MCF 10A (cell line): ENCODE data around the gene SNX2. TPM values are rescaled to one million over a fixed set of nuclear protein-coding genes. Genes with fewer than 3 reads are reported as not detected.

Experiments used
- BruUV-seq: library from RNA; stranded (reverse); fragments of 400-500 nt; replicated peaks from 2 replicates; lab custom pipeline; 2021; lab: Mats Ljungman, UMichigan
- CTCF ChIA-PET: fragments of 300-600 bp; sonication (Branson Sonifier 250); formaldehyde crosslinking; extraction: SDS; loops from one replicate; lab custom pipeline; 2021; ENCODE audit warnings: antibody characterized with exemption, inconsistent platforms; lab: Yijun Ruan, JAX
- POLR2A ChIA-PET: fragments of 300-600, 350-650 bp; sonication (Branson Sonifier 250); formaldehyde crosslinking; extraction: SDS; loops from one replicate; lab custom pipeline; 2020; ENCODE audit warnings: antibody characterized with exemption, inconsistent platforms; lab: Yijun Ruan, JAX
- DNase-seq: peaks from one replicate; pipeline ENCODE4 v3.0.0-alpha.2; 2018; ENCODE audit not compliant: unreplicated experiment
- H3K27ac Mint-ChIP-seq: one replicate; pipeline ENCODE4 v1.8.0; 2022; ENCODE audit warnings: mild to moderate bottlenecking, low read depth, mixed read lengths; ENCODE audit not compliant: unreplicated experiment
- H3K27me3 Mint-ChIP-seq: one replicate; pipeline ENCODE4 v1.8.0; 2022; ENCODE audit warnings: mixed read lengths; ENCODE audit not compliant: insufficient read depth, unreplicated experiment
- H3K36me3 Mint-ChIP-seq: one replicate; pipeline ENCODE4 v1.8.0; 2022; ENCODE audit warnings: mild to moderate bottlenecking, moderate library complexity, mixed read lengths; ENCODE audit not compliant: insufficient read depth, unreplicated experiment
- H3K4me1 Mint-ChIP-seq: one replicate; pipeline ENCODE4 v1.8.0; 2022; ENCODE audit warnings: mixed read lengths; ENCODE audit not compliant: insufficient read depth, unreplicated experiment
- H3K4me3 Mint-ChIP-seq: one replicate; pipeline ENCODE4 v1.8.0; 2022; ENCODE audit warnings: mild to moderate bottlenecking, moderate library complexity, mixed read lengths; ENCODE audit not compliant: unreplicated experiment
- H3K9me3 Mint-ChIP-seq: one replicate; pipeline ENCODE4 v1.8.0; 2022; ENCODE audit warnings: mixed read lengths; ENCODE audit not compliant: unreplicated experiment
- CTCF ChIP-seq: fragments of 200-600 bp; IDR thresholded peaks from one replicate; pipeline ENCODE4 v1.8.0; 2022; ENCODE audit warnings: antibody characterized with exemption, mild to moderate bottlenecking; ENCODE audit not compliant: unreplicated experiment
- intact Hi-C: fragments of 100-400 bp; cut with micrococcal nuclease; formaldehyde crosslinking; loops from 2 replicates; pipeline ENCODE4 v1.14.1; 2022
- total RNA-seq: library from RNA; stranded (reverse); gene quantifications from 2 replicates; pipeline ENCODE4 v1.2.3, GENCODE V29; 2022

Gene SNX2
- total RNA-seq, 1 experiment from 2014 or later = 120 TPM

DNA sequence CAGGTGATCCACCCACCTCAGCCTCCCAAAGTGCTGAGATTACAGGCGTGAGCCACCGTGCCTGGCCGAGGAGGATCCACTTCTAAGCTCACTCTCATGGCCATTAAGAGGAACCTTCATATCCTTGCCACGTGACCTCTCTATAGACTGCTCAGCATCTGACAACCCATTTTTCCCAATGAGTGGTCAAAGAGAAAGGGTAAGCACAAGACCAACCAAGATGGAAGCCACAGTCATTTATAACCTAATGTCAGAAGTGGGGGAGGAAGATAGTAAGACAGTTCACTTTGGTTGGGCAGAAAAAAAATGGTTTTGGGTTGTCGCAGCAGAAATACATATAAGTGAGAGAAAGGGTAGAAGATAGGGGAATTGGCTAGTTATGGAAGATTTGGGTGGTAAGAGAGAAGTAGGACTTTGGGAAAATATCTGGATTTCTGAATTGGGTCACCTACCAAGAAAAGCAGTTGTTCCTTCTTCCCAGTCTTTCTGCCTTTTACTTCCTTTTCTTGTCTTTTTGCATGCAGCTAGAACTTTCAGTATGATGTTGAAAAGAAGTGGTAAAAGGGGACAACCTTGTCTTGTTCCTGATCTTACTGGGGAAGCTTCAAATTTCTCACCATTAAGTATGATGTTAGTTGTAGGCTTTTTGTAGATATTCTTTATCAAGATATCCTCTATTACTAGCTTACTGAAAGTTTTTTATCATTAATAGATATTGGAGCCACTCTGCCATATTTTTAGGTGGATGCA lies 15.6 kb downstream of the SNX2 start:
- POLR2A ChIA-PET = interaction anchor here (0.9 to 1.2 kb wide), 2 partner anchors 10 to 15 kb away, joined by 3 to 7 read pairs; no protein-coding TSS in a partner anchor
- no TSS peak for BruUV-seq
- H3K27ac Mint-ChIP-seq = no peak overlapping the region
- no peak overlapping the region for H3K4me3 Mint-ChIP-seq
- peaks cover 32% of the 10 kb centered on the region for H3K36me3 Mint-ChIP-seq
- no peak for TF ChIP-seq CTCF
- intact Hi-C loops = no loop called here
- DNase-seq = no peak
- H3K9me3 Mint-ChIP-seq = peaks cover 21% of the 10 kb centered on the region
- peaks cover 4% of the 10 kb centered on the region for H3K4me1 Mint-ChIP-seq
- H3K27me3 Mint-ChIP-seq = no peaks in the 10 kb centered on the region
- CTCF ChIA-PET = interaction anchor here (0.6 to 1.8 kb wide), 5 partner anchors 11 to 595 kb away, joined by 3 to 4 read pairs (median 3); no protein-coding TSS in a partner anchor

DNA sequence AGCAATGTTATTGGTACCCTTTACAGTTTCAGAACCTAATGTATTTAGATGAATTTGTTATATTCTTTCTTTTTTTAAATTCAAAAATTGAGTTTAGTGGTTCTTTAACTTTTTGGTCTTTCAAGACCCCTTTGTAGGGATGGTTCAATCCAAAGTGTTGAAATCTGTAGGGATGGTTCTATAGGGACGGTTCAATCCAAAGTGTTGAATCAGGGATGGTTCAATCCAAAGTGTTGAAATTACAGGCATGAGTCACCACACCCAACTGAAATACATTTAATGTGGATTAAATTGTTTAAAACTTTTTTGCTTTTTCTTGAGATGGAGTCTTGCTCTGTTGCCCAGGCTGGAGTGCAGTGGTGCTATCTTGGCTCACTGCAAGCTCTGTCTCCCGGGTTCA lies 30.6 kb downstream of the SNX2 start:
- Mint-ChIP-seq H3K27ac (no peak overlapping the region), H3K4me3 (no peak overlapping the region), H3K9me3 (no peaks in the 10 kb centered on the region), H3K4me1 (no peaks in the 10 kb centered on the region), H3K27me3 (no peaks in the 10 kb centered on the region), H3K36me3 (peaks cover 96% of the 10 kb centered on the region)
- peak; percentile 78 for DNase-seq
- POLR2A ChIA-PET = interaction anchor here (0.6 kb wide), 1 partner anchor 901 kb away, joined by 3 read pairs; no protein-coding TSS in a partner anchor
- BruUV-seq = no TSS peak
- intact Hi-C loops = no loop called here
- TF ChIP-seq CTCF = no peak
- CTCF ChIA-PET = interaction anchor here (0.6 to 1.1 kb wide), 3 partner anchors 22 to 703 kb away, joined by 3 to 4 read pairs (median 4); no protein-coding TSS in a partner anchor

GRCh38 chr5:122810405-122810804 lies 35.5 kb downstream of the SNX2 start:
- H3K27ac Mint-ChIP-seq = no peak overlapping the region
- BruUV-seq = no TSS peak

More at GRCh38 chr5:122810405-122810804, 35.5 kb downstream of the SNX2 start:
- H3K27me3 Mint-ChIP-seq = no peaks in the 10 kb centered on the region
- intact Hi-C loops = no loop called here
- no peak for DNase-seq
- no peaks in the 10 kb centered on the region for H3K9me3 Mint-ChIP-seq
- H3K4me3 Mint-ChIP-seq = no peak overlapping the region
- no peaks in the 10 kb centered on the region for H3K4me1 Mint-ChIP-seq
- TF ChIP-seq CTCF = no peak
- peaks cover 55% of the 10 kb centered on the region for H3K36me3 Mint-ChIP-seq
- ChIA-PET POLR2A (no interaction called here), CTCF (no interaction called here)
